H1 (cell line): ENCODE data around the gene ENAH. TPM values are rescaled to one million over a fixed set of nuclear protein-coding genes. Genes with fewer than 3 reads are reported as not detected.

Experiments used
- CTCF ChIA-PET: fragments of 300-600 bp; sonication (Branson Sonifier 250); formaldehyde crosslinking; loops from one replicate; lab custom pipeline; 2021; ENCODE audit not compliant: partially characterized antibody; lab: Charles Lee
- POLR2A ChIA-PET: fragments of 300-600 bp; sonication (Branson Sonifier 250); formaldehyde crosslinking; loops from one replicate; lab custom pipeline; 2021; ENCODE audit warnings: inconsistent platforms; ENCODE audit not compliant: partially characterized antibody; lab: Charles Lee
- DNase-seq, 2 experiments: peaks; one replicate each; pipeline versions ENCODE4 v3.0.0 to v3.0.0-alpha.2; 2010 to 2022; ENCODE audit warnings: low spot score in 2 of 2, low read depth in 1 of 2, mixed read lengths in 1 of 2
- FAIRE-seq: peaks from 2 replicates; lab custom pipeline; 2011; peaks lifted over from hg19 to GRCh38; lab: Jason Lieb, UNC
- H2AFZ ChIP-seq: 2 replicates; pipeline ENCODE4 v1.8.1; 2012; ENCODE audit warnings: low read length, inconsistent platforms
- H2AK5ac ChIP-seq: 2 replicates; pipeline ENCODE4 v1.6.1; 2013; ENCODE audit warnings: low read depth, low read length
- H2BK120ac ChIP-seq: replicated peaks from 2 replicates; pipeline ENCODE3; 2013; ENCODE audit warnings: low read depth, low read length, inconsistent platforms
- H2BK12ac ChIP-seq: 2 replicates; pipeline ENCODE4 v1.6.1; 2013; ENCODE audit warnings: low read depth, low read length
- H2BK15ac ChIP-seq: 2 replicates; pipeline ENCODE4 v1.6.1; 2013; ENCODE audit warnings: low read length
- H2BK20ac ChIP-seq: 2 replicates; pipeline ENCODE4 v1.6.1; 2013; ENCODE audit warnings: low read length
- H2BK5ac ChIP-seq: 2 replicates; pipeline ENCODE4 v1.6.1; 2013; ENCODE audit warnings: low read depth, low read length
- H3K14ac ChIP-seq: 2 replicates; pipeline ENCODE4 v1.6.1; 2013; ENCODE audit warnings: inconsistent platforms; ENCODE audit not compliant: insufficient read length
- H3K18ac ChIP-seq: 2 replicates; pipeline ENCODE4 v1.6.1; 2013; ENCODE audit warnings: low read length; ENCODE audit errors: extremely low read depth
- H3K23ac ChIP-seq: 2 replicates; pipeline ENCODE4 v1.6.1; 2013; ENCODE audit warnings: inconsistent platforms; ENCODE audit not compliant: insufficient read length
- H3K23me2 ChIP-seq: 2 replicates; pipeline ENCODE4 v1.6.1; 2013; ENCODE audit warnings: low read depth, low read length
- H3K27ac ChIP-seq: 2 replicates; pipeline ENCODE4 v1.6.1; 2011; ENCODE audit warnings: low read depth, low read length, inconsistent platforms
- H3K27me3 ChIP-seq, 4 experiments: replicated peaks in 1 of 4; 1 replicate in 1 of 4; 2 replicates in 3 of 4; pipeline versions ENCODE4 v1.6.1 to v1.8.1; 2011 to 2013; ENCODE audit warnings: low read length in 3 of 4, mild to moderate bottlenecking in 3 of 4, inconsistent platforms in 2 of 4, mixed read lengths in 2 of 4, moderate library complexity in 1 of 4; ENCODE audit not compliant: control insufficient read depth in 3 of 4, insufficient read depth in 3 of 4; ENCODE audit errors: extremely low read depth in 1 of 4
- H3K36me3 ChIP-seq, 4 experiments: 2 replicates each; pipeline versions ENCODE4 v1.6.1 to v1.8.1; 2011 to 2013; ENCODE audit warnings: mild to moderate bottlenecking in 4 of 4, low read length in 3 of 4, moderate library complexity in 2 of 4, control low read depth in 1 of 4, inconsistent platforms in 1 of 4; ENCODE audit not compliant: insufficient read depth in 4 of 4, control insufficient read depth in 2 of 4
- H3K4ac ChIP-seq: replicated peaks from 2 replicates; pipeline ENCODE3; 2013; ENCODE audit warnings: low read length, low read depth, mixed read lengths, inconsistent platforms; ENCODE audit not compliant: insufficient read length
- H3K4me1 ChIP-seq, 4 experiments: replicated peaks in 1 of 4; 1 replicate in 1 of 4; 2 replicates in 3 of 4; pipeline versions ENCODE4 v1.6.1 to v1.8.1; 2011 to 2013; ENCODE audit warnings: low read length in 3 of 4, inconsistent platforms in 2 of 4, mixed read lengths in 1 of 4; ENCODE audit not compliant: insufficient read depth in 4 of 4, control insufficient read depth in 3 of 4
- H3K4me2 ChIP-seq, 2 experiments: 2 replicates each; pipeline versions ENCODE4 v1.6.1 to v1.8.1; 2011 to 2013; ENCODE audit warnings: low read depth in 2 of 2, low read length in 2 of 2, control low read depth in 1 of 2, inconsistent platforms in 1 of 2, mild to moderate bottlenecking in 1 of 2; ENCODE audit not compliant: insufficient read depth in 1 of 2
- H3K4me3 ChIP-seq, 4 experiments: fragments of 200-600, 300-600 bp in 1 of 4; sonication (generic), shearing (Covaris generic), sonication (Bioruptor Twin) in 1 of 4; 2 replicates each; pipeline versions ENCODE4 v1.5.1 to v1.8.1; 2011 to 2016; ENCODE audit warnings: low read length in 4 of 4, low read depth in 3 of 4, control low read depth in 2 of 4, inconsistent platforms in 2 of 4, mild to moderate bottlenecking in 2 of 4, mixed read lengths in 1 of 4, moderate library complexity in 1 of 4; ENCODE audit not compliant: insufficient read depth in 2 of 4; ENCODE audit errors: extremely low read depth in 1 of 4
- H3K56ac ChIP-seq: replicated peaks from 2 replicates; pipeline ENCODE3; 2013; ENCODE audit warnings: low read depth, mild to moderate bottlenecking, mixed read lengths, low read length, inconsistent platforms; ENCODE audit not compliant: insufficient read length
- H3K79me1 ChIP-seq: 2 replicates; pipeline ENCODE4 v1.6.1; 2013; ENCODE audit warnings: low read depth, low read length, control low read depth
- H3K79me2 ChIP-seq, 2 experiments: 2 replicates each; pipeline versions ENCODE4 v1.6.1 to v1.8.1; 2012 to 2013; ENCODE audit warnings: low read length in 2 of 2, mild to moderate bottlenecking in 2 of 2, inconsistent platforms in 1 of 2; ENCODE audit not compliant: insufficient read depth in 2 of 2, control insufficient read depth in 1 of 2
- H3K9ac ChIP-seq, 4 experiments: replicated peaks in 1 of 4; 1 replicate in 1 of 4; 2 replicates in 3 of 4; pipeline versions ENCODE4 v1.6.1 to v1.8.1; 2011 to 2013; ENCODE audit warnings: low read depth in 3 of 4, low read length in 3 of 4, control low read depth in 2 of 4, mild to moderate bottlenecking in 2 of 4, moderate library complexity in 2 of 4, inconsistent platforms in 1 of 4; ENCODE audit errors: extremely low read depth in 1 of 4
- H3K9me3 ChIP-seq, 2 experiments: 2 replicates each; pipeline versions ENCODE4 v1.6.1 to v1.8.1; 2012 to 2013; ENCODE audit warnings: mild to moderate bottlenecking in 2 of 2, moderate library complexity in 2 of 2, control low read depth in 1 of 2, inconsistent platforms in 1 of 2, low read depth in 1 of 2, low read length in 1 of 2, mixed read lengths in 1 of 2; ENCODE audit not compliant: insufficient read depth in 2 of 2
- H4K20me1 ChIP-seq, 2 experiments: replicated peaks in 1 of 2; 2 replicates each; pipeline versions ENCODE3 to v1.8.1; 2011 to 2013; ENCODE audit warnings: inconsistent platforms in 2 of 2, low read length in 2 of 2, mild to moderate bottlenecking in 1 of 2; ENCODE audit not compliant: insufficient read depth in 2 of 2, control insufficient read depth in 1 of 2
- H4K5ac ChIP-seq: 2 replicates; pipeline ENCODE4 v1.6.1; 2013; ENCODE audit warnings: low read length, low read depth, mixed read lengths, inconsistent platforms; ENCODE audit not compliant: insufficient read length
- H4K8ac ChIP-seq: 2 replicates; pipeline ENCODE4 v1.8.0; 2013; ENCODE audit warnings: mild to moderate bottlenecking, moderate library complexity, low read length, inconsistent platforms; ENCODE audit not compliant: insufficient read depth; ENCODE audit errors: extremely low read depth
- H4K91ac ChIP-seq: replicated peaks from 2 replicates; pipeline ENCODE3; 2013; ENCODE audit warnings: low read length, mixed read lengths, inconsistent platforms; ENCODE audit not compliant: insufficient read length
- CHD2 ChIP-seq: IDR thresholded peaks from 2 replicates; pipeline ENCODE4 v1.6.1; 2012; ENCODE audit warnings: low read length, improper control_type of control experiment
- JUN ChIP-seq: IDR thresholded peaks from 2 replicates; pipeline ENCODE4 v1.6.1; 2011; ENCODE audit warnings: low read depth, mild to moderate bottlenecking, improper control_type of control experiment, low read length
- MAFK ChIP-seq: IDR thresholded peaks from 2 replicates; pipeline ENCODE4 v1.6.1; 2012; ENCODE audit warnings: low read depth, mild to moderate bottlenecking, improper control_type of control experiment, low read length
- SIN3A ChIP-seq, 2 experiments: IDR thresholded peaks in 1 of 2; conservative IDR thresholded peaks in 1 of 2; 2 replicates each; pipeline ENCODE4 v1.6.1; 2011 to 2012; ENCODE audit warnings: low read length in 2 of 2, improper control_type of control experiment in 1 of 2, low read depth in 1 of 2, mild to moderate bottlenecking in 1 of 2
- SP2 ChIP-seq: IDR thresholded peaks from 2 replicates; pipeline ENCODE4 v1.6.1; 2012; ENCODE audit warnings: mild to moderate bottlenecking, low read length, inconsistent platforms
- TBP ChIP-seq: IDR thresholded peaks from 2 replicates; pipeline ENCODE4 v1.6.1; 2011; ENCODE audit warnings: low read depth, low read length, improper control_type of control experiment
- YY1 ChIP-seq: IDR thresholded peaks from 2 replicates; pipeline ENCODE4 v1.6.1; 2011; ENCODE audit warnings: low read depth, mild to moderate bottlenecking, low read length
- WGBS, 2 experiments: shearing (Covaris generic) in 1 of 2; methylation state at CpG; one replicate each; pipeline versions ENCODE4 v1.1.6 to v1.1.7; 2013 to 2015; ENCODE audit warnings: low lambda C conversion rate in 2 of 2, mixed read lengths in 2 of 2, inconsistent platforms in 1 of 2, low coverage in 1 of 2, missing lambda C conversion rate in 1 of 2; ENCODE audit not compliant: insufficient replicate concordance in 2 of 2, insufficient coverage in 1 of 2, insufficient read length in 1 of 2; ENCODE audit errors: extremely low coverage in 1 of 2, missing lambda C conversion rate in 1 of 2; 5-methylcytosine and 5-hydroxymethylcytosine counted together
- polyA plus RNA-seq, 7 experiments: library from polyadenylated mRNA; depleted of rRNA in 3 of 7; stranded (reverse) in 5 of 7; unstranded in 2 of 7; fragments of >200 nt in 5 of 7; fragments of 200-250 nt in 2 of 7; gene quantifications; 1 replicate in 5 of 7; 2 replicates in 1 of 7; 4 replicates in 1 of 7; pipeline versions ENCODE4 v1.2.1 to v1.2.3, GENCODE V29; 2011 to 2013; ENCODE audit warnings: missing spikeins in 2 of 7, mixed read lengths in 2 of 7
- total RNA-seq: library from RNA; stranded (reverse); fragmentation: NEBNext Ultra II Directional; extraction: Animal tissue kit (Norgen Biotek cat#: 25700); gene quantifications from 2 replicates; pipeline ENCODE4 v1.2.1, GENCODE V29; 2021
- TF ChIP-seq, protein P1 (sequence below), 3 experiments: IDR thresholded peaks; 1 replicate in 2 of 3; 2 replicates in 1 of 3; pipeline versions ENCODE4 v1.5.1 to v1.6.1; 2011; ENCODE audit warnings: low read length in 3 of 3, mild to moderate bottlenecking in 3 of 3, inconsistent platforms in 2 of 3, low read depth in 1 of 3, moderate library complexity in 1 of 3; ENCODE audit not compliant: insufficient read depth in 1 of 3; ENCODE audit errors: control extremely low read depth in 1 of 3

ENAH gene
- total and polyA plus RNA-seq, 2 of the 8 experiments (the other 6 are each of a cell fraction or from before 2014, with no cell fraction given), result 39.1 to 335 TPM

GRCh38 chr1:225474986-225475820 lies 177.7 kb downstream of the ENAH start:
- DNase-seq (peak in 1 of 2 experiments; percentile 96), FAIRE-seq (no peak)
- Histone ChIP-seq H3K56ac (peak overlapping the region; percentile 10), H3K18ac (peak overlapping the region; percentile 85), H3K27me3 (no peaks in the 10 kb centered on the region), H3K9ac (no peak overlapping the region), H2BK120ac (peak overlapping the region; percentile 75), H2AFZ (peak overlapping the region; percentile 97), H3K9me3 (no peaks in the 10 kb centered on the region), H3K23ac (no peak overlapping the region), H3K4me3 (no peak overlapping the region), H2BK20ac (peak overlapping the region; percentile 61; the same call in 1 of the 2 replicates), H3K23me2 (no peaks in the 10 kb centered on the region), H3K14ac (no peak overlapping the region), H2AK5ac (no peak overlapping the region), H3K4me1 (peaks cover 0 to 6% (median 1%) of the 10 kb centered on the region in 4 experiments; a peak in 4 of 7 replicates), H4K91ac (peak overlapping the region; percentile 96), H4K20me1 (no peaks in the 10 kb centered on the region), H4K5ac (no peak overlapping the region), H3K79me2 (no peaks in the 10 kb centered on the region), H2BK12ac (peak overlapping the region; percentile 95; the same call in 1 of the 2 replicates), H3K4ac (peak overlapping the region; percentile 57), H2BK15ac (peak overlapping the region; percentile 97; the same call in 1 of the 2 replicates), H3K36me3 (no peaks in the 10 kb centered on the region), H3K79me1 (no peaks in the 10 kb centered on the region), H2BK5ac (peak overlapping the region; percentile 75; the same call in 1 of the 2 replicates), H4K8ac (peak overlapping the region; percentile 91), H3K4me2 (peak overlapping the region in 1 of 2 experiments; percentile 38; a peak in 1 of 4 replicates), H3K27ac (no peak overlapping the region)
- ChIA-PET CTCF (interaction anchor here (0.5 to 18.7 kb wide), 107 partner anchors 8 to 516 kb away, joined by 3 to 229 read pairs (median 4); partner anchors contain the start of genes ENAH, EPHX1, LEFTY1 and LEFTY2), POLR2A (interaction anchor here (1.0 to 1.5 kb wide), 5 partner anchors 11 to 370 kb away, joined by 3 to 7 read pairs (median 3); partner anchors contain the start of gene SRP9)
- WGBS, 2 experiments, result 37% methylated on average over 45 of the region's 50 CpGs; no CpG with 5 or more reads in 1 of the 2 experiments
- TF ChIP-seq CHD2, result peak; percentile 28; the same call in 1 of the 2 replicates
- TF ChIP-seq SIN3A (conservative IDR thresholded peaks at IDR 0.05 in 1 of 2, IDR thresholded peaks at IDR 0.05 in 1 of 2; ENCODE audit: low read depth in 1 of 2, low read length in 2 of 2), result peak in 1 of 2 experiments; percentile 65; a peak in 1 of 4 replicates
- peak; percentile 55; the same call in 1 of the 2 replicates for TF ChIP-seq TBP
- no peak for TF ChIP-seq SP2
- peak; percentile 67 for TF ChIP-seq YY1
- no peak for TF ChIP-seq MAFK
- TF ChIP-seq JUN, result no peak
- TF ChIP-seq, protein P1, sequence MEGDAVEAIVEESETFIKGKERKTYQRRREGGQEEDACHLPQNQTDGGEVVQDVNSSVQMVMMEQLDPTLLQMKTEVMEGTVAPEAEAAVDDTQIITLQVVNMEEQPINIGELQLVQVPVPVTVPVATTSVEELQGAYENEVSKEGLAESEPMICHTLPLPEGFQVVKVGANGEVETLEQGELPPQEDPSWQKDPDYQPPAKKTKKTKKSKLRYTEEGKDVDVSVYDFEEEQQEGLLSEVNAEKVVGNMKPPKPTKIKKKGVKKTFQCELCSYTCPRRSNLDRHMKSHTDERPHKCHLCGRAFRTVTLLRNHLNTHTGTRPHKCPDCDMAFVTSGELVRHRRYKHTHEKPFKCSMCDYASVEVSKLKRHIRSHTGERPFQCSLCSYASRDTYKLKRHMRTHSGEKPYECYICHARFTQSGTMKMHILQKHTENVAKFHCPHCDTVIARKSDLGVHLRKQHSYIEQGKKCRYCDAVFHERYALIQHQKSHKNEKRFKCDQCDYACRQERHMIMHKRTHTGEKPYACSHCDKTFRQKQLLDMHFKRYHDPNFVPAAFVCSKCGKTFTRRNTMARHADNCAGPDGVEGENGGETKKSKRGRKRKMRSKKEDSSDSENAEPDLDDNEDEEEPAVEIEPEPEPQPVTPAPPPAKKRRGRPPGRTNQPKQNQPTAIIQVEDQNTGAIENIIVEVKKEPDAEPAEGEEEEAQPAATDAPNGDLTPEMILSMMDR (IDR thresholded peaks at IDR 0.05; ENCODE audit: control extremely low read depth in 1 of 3, insufficient read depth in 1 of 3, low read depth in 1 of 3, low read length in 3 of 3), result peak; percentile 100
